Measurements from ENCODE around the gene B3GAT1. TPM values are rescaled to one million over a fixed set of nuclear protein-coding genes. Genes with fewer than 3 reads are reported as not detected.
A peak's percentile ranks its signal among the peaks of the same experiment; 100 is the strongest.

B3GAT1 gene
- total RNA-seq, 1 experiment from 2014 or later = 34.3 TPM

- Histone ChIP-seq H3K27ac (ENCODE audit: insufficient read length, low read depth, low read length) (no peak overlapping the region), H2BK15ac (ENCODE audit: low read depth, low read length) (no peak overlapping the region), H2AK5ac (ENCODE audit: insufficient read length, low read length) (no peak overlapping the region), H3K23ac (ENCODE audit: insufficient read length, low read depth, low read length) (no peak overlapping the region), H4K91ac (ENCODE audit: insufficient read length, low read depth, low read length) (no peak overlapping the region), H2BK20ac (ENCODE audit: low read depth, low read length, poor library complexity, severe bottlenecking) (no peak overlapping the region), H2BK5ac (ENCODE audit: insufficient read length, low read length) (no peak overlapping the region), H3T11ph (ENCODE audit: low read length) (no peak overlapping the region), H4K8ac (replicated peaks; ENCODE audit: insufficient read length, low read depth, low read length) (no peak overlapping the region), H3K14ac (ENCODE audit: insufficient read depth, low read length) (no peak overlapping the region), H3K23me2 (ENCODE audit: insufficient read length, low read depth, low read length, poor library complexity, severe bottlenecking) (peaks cover 22% of the 10 kb centered on the region), H3K27me3 (ENCODE audit: insufficient read depth, low read length) (no peaks in the 10 kb centered on the region), H3K79me1 (ENCODE audit: insufficient read depth, low read depth, low read length, poor library complexity, severe bottlenecking) (no peaks in the 10 kb centered on the region), H3K4ac (ENCODE audit: low read depth, low read length) (no peak overlapping the region), H3K79me2 (ENCODE audit: insufficient read depth, low read length) (no peaks in the 10 kb centered on the region; the same call in 1 of the 2 replicates), H3K9me3 (ENCODE audit: control insufficient read depth, low read depth, low read length) (no peaks in the 10 kb centered on the region), H3K9ac (ENCODE audit: extremely low read depth, insufficient read length, low read length) (no peak overlapping the region), H3K18ac (ENCODE audit: insufficient read length, low read depth, low read length) (no peak overlapping the region), H2BK12ac (ENCODE audit: insufficient read length, low read depth, low read length) (no peak overlapping the region), H4K20me1 (ENCODE audit: control insufficient read depth, insufficient read depth, insufficient read length) (peaks cover 4% of the 10 kb centered on the region), H3K56ac (ENCODE audit: insufficient read length, low read depth, low read length) (no peak overlapping the region), H3K4me2 (ENCODE audit: insufficient read depth, insufficient read length, low read length) (no peak overlapping the region), H4K5ac (ENCODE audit: insufficient read length, low read depth, low read length) (no peak overlapping the region), H2BK120ac (ENCODE audit: low read depth, low read length, poor library complexity, severe bottlenecking) (no peak overlapping the region), H2AFZ (ENCODE audit: low read length) (no peak overlapping the region), H3K4me1 (ENCODE audit: insufficient read depth, low read length) (peaks cover 16% of the 10 kb centered on the region; the same call in 1 of the 2 replicates)
- Mint-ChIP-seq H3K4me1 (peaks cover 42 to 44% of the 10 kb centered on the region in 2 experiments), H3K27me3 (ENCODE audit: low read depth) (peaks cover 27% of the 10 kb centered on the region), H3K9me3 (no peaks in the 10 kb centered on the region; a peak in 1 of 5 replicates), H3K4me3 (peak overlapping the region; percentile 83 to 88), H3K27ac (no peak overlapping the region; a peak in 1 of 7 replicates), H3K36me3 (ENCODE audit: insufficient read depth in 1 of 3, low read depth in 3 of 3) (peaks cover 0 to 9% (median 3%) of the 10 kb centered on the region in 3 experiments; a peak in 5 of 7 replicates)
- no CpG with 5 or more reads among the region's 15 CpGs for WGBS (ENCODE audit: extremely low coverage, insufficient read length, low lambda C conversion rate)
- DNase-seq = no peak
- TF ChIP-seq, protein P1, sequence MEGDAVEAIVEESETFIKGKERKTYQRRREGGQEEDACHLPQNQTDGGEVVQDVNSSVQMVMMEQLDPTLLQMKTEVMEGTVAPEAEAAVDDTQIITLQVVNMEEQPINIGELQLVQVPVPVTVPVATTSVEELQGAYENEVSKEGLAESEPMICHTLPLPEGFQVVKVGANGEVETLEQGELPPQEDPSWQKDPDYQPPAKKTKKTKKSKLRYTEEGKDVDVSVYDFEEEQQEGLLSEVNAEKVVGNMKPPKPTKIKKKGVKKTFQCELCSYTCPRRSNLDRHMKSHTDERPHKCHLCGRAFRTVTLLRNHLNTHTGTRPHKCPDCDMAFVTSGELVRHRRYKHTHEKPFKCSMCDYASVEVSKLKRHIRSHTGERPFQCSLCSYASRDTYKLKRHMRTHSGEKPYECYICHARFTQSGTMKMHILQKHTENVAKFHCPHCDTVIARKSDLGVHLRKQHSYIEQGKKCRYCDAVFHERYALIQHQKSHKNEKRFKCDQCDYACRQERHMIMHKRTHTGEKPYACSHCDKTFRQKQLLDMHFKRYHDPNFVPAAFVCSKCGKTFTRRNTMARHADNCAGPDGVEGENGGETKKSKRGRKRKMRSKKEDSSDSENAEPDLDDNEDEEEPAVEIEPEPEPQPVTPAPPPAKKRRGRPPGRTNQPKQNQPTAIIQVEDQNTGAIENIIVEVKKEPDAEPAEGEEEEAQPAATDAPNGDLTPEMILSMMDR (conservative IDR thresholded peaks at IDR 0.05) = no peak
These were observed 2.3 kb downstream of the B3GAT1 start for GRCh38 chr11:134409552-134410429.
